ENCODE results near the gene A4GALT. TPM values are rescaled to one million over a fixed set of nuclear protein-coding genes. Genes with fewer than 3 reads are reported as not detected.
"Not testable (repeated sequence)": the region's sequence is repeated elsewhere in the genome, so short reads cannot be mapped to it uniquely, and the experiment has no call there.

The A4GALT gene
- total and polyA plus RNA-seq, 2 experiments from 2014 or later, result 7.0 to 16.2 TPM

DNA sequence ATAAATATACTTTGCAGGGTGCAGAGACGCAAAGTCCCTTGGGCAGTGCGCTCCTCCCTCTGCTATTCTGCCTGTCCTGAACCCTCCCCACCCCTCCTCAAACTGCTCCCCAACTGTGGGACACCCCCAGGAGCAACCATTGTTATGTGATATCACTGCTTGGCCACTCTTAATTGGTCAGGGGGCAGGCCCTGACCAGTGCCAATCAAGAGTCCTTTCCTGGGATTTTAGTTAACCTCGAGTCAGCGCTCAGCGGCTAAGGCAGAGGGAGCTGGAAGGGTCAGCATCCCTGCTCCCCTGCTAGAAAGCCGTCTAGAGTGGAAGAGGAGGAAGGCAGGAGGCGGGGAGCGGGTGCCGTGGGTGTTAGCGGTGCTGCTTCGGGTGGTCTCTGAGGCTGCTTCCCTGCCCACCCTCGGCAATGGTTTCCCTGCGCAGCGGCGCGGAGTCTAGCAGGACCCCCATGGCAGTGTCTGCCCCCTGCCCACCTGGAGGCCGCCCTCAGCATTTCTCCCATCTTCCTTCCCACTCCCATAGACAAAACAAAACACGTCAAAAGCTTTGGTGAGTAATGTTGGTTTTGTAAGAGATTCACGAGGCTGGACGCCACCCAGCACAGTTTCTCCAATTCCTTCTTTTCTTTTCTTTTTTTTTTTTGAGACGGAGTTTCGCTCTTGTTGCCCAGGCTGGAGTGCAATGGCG is 38.4 kb upstream of the A4GALT start:
- Histone ChIP-seq H2AFZ (peak overlapping the region; percentile 43; the same call in 1 of the 2 replicates), H3K4me2 (no peak overlapping the region), H3K4me1 (ENCODE audit: insufficient read depth) (peaks cover 7% of the 10 kb centered on the region; the same call in 1 of the 2 replicates), H3K9me2 (ENCODE audit: insufficient read depth) (no peaks in the 10 kb centered on the region), H3K27me3 (ENCODE audit: insufficient read depth) (no peaks in the 10 kb centered on the region), H3K4me3 (no peak overlapping the region), H3K79me2 (replicated peaks; ENCODE audit: insufficient read depth) (no peaks in the 10 kb centered on the region), H3K27ac (ENCODE audit: low read depth) (no peak overlapping the region), H4K20me1 (replicated peaks; ENCODE audit: insufficient read depth) (no peaks in the 10 kb centered on the region), H3K36me3 (ENCODE audit: insufficient read depth) (no peaks in the 10 kb centered on the region), H3F3A (replicated peaks; ENCODE audit: low read depth) (no peaks in the 10 kb centered on the region)
- no peak overlapping the region for H3K4me3 Mint-ChIP-seq
- DNase-seq (ENCODE audit: low spot score) (peak; percentile 34), ATAC-seq (peak; percentile 58)
- peaks cover 19% of the 10 kb centered on the region; the same call in 2 of the 3 replicates for H3K4me1 Mint-ChIP-seq
- no peak for TF ChIP-seq CREB1 (CRISPR knock-in tag; IDR thresholded peaks at IDR 0.05; ENCODE audit: low read depth)
- TF ChIP-seq, protein P1, sequence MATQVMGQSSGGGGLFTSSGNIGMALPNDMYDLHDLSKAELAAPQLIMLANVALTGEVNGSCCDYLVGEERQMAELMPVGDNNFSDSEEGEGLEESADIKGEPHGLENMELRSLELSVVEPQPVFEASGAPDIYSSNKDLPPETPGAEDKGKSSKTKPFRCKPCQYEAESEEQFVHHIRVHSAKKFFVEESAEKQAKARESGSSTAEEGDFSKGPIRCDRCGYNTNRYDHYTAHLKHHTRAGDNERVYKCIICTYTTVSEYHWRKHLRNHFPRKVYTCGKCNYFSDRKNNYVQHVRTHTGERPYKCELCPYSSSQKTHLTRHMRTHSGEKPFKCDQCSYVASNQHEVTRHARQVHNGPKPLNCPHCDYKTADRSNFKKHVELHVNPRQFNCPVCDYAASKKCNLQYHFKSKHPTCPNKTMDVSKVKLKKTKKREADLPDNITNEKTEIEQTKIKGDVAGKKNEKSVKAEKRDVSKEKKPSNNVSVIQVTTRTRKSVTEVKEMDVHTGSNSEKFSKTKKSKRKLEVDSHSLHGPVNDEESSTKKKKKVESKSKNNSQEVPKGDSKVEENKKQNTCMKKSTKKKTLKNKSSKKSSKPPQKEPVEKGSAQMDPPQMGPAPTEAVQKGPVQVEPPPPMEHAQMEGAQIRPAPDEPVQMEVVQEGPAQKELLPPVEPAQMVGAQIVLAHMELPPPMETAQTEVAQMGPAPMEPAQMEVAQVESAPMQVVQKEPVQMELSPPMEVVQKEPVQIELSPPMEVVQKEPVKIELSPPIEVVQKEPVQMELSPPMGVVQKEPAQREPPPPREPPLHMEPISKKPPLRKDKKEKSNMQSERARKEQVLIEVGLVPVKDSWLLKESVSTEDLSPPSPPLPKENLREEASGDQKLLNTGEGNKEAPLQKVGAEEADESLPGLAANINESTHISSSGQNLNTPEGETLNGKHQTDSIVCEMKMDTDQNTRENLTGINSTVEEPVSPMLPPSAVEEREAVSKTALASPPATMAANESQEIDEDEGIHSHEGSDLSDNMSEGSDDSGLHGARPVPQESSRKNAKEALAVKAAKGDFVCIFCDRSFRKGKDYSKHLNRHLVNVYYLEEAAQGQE (IDR thresholded peaks at IDR 0.05; ENCODE audit: unreplicated experiment), result no peak
- no peak for TF ChIP-seq STAT1 (IDR thresholded peaks at IDR 0.05; ENCODE audit: unreplicated experiment)
- no peak for TF ChIP-seq EZH2 (IDR thresholded peaks at IDR 0.05; ENCODE audit: low read depth, unreplicated experiment)
- no peak for TF ChIP-seq ZNF114 (CRISPR knock-in tag; IDR thresholded peaks at IDR 0.05)
- no peak for TF ChIP-seq NANOG (IDR thresholded peaks at IDR 0.05; ENCODE audit: borderline replicate concordance)
- TF ChIP-seq ZNF331 (CRISPR knock-in tag; IDR thresholded peaks at IDR 0.05; ENCODE audit: low read depth), result no peak
- TF ChIP-seq, protein P2, sequence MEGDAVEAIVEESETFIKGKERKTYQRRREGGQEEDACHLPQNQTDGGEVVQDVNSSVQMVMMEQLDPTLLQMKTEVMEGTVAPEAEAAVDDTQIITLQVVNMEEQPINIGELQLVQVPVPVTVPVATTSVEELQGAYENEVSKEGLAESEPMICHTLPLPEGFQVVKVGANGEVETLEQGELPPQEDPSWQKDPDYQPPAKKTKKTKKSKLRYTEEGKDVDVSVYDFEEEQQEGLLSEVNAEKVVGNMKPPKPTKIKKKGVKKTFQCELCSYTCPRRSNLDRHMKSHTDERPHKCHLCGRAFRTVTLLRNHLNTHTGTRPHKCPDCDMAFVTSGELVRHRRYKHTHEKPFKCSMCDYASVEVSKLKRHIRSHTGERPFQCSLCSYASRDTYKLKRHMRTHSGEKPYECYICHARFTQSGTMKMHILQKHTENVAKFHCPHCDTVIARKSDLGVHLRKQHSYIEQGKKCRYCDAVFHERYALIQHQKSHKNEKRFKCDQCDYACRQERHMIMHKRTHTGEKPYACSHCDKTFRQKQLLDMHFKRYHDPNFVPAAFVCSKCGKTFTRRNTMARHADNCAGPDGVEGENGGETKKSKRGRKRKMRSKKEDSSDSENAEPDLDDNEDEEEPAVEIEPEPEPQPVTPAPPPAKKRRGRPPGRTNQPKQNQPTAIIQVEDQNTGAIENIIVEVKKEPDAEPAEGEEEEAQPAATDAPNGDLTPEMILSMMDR (conservative IDR thresholded peaks at IDR 0.05; ENCODE audit: low read depth in 2 of 2), result no peak
- TF ChIP-seq EZH2phosphoT487 (IDR thresholded peaks at IDR 0.05; ENCODE audit: unreplicated experiment), result no peak
- TF ChIP-seq POLR2AphosphoS5 (IDR thresholded peaks at IDR 0.05; ENCODE audit: low read depth), result no peak
- H3K27me3 Mint-ChIP-seq (ENCODE audit: insufficient read depth, low read depth, poor library complexity), result peaks cover 7% of the 10 kb centered on the region
- H3K36me3 Mint-ChIP-seq (ENCODE audit: low read depth), result no peaks in the 10 kb centered on the region
- H3K27ac Mint-ChIP-seq, result peak overlapping the region; percentile 11; the same call in 1 of the 2 replicates
- H3K9me3 Mint-ChIP-seq, result no peaks in the 10 kb centered on the region

DNA sequence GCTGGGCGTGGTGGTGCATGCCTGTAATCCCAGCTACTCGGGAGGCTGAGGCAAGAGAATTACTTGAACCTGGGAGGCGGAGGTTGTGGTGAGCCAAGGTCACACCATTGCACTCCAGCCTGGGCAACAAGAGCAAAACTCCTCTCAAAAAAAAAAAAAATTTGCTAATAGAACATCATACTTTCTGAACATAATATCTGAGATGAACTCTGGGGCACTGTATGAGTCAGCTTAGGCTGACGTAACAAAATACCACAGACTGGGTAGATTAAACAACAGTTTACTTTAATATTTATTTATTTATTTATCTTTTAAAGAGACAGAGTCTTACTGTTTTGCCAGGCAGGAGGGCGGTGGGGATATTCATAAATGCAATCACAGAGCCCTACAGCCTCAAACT is 34.9 kb upstream of the A4GALT start:
- H3K4me2 ChIP-seq, result not testable (repeated sequence)

DNA sequence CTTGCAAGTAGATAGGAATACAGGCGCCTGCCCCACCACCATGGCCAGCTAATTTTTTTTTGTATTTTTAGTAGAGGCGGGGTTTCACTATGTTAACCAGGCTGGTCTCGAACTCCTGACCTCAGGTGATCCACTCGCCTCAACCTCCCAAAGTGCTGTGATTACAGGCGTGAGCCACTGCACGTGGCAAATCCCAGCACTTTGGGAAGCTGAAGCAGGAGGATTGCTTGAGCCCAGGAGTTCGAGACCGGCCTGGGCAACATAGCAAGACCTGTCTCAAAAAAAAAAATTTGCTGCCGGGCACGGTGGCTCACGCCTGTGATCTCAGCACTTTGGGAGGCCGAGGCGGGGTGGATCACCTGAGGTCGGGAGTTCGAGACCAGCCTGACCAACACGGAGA is 34.5 kb upstream of the A4GALT start:
- H3K9me3 Mint-ChIP-seq; H3K9me2 ChIP-seq (ENCODE audit: insufficient read depth); H2AFZ ChIP-seq; H3K36me3 ChIP-seq (ENCODE audit: insufficient read depth); H3K36me3 Mint-ChIP-seq (ENCODE audit: low read depth); H4K20me1 ChIP-seq (replicated peaks; ENCODE audit: insufficient read depth); H3F3A ChIP-seq (replicated peaks; ENCODE audit: low read depth); ATAC-seq; H3K27ac ChIP-seq (ENCODE audit: low read depth); H3K79me2 ChIP-seq (replicated peaks; ENCODE audit: insufficient read depth); H3K4me2 ChIP-seq; H3K4me3 Mint-ChIP-seq; H3K4me1 ChIP-seq (ENCODE audit: insufficient read depth); H3K4me3 ChIP-seq; H3K27me3 ChIP-seq (ENCODE audit: insufficient read depth); H3K27ac Mint-ChIP-seq; DNase-seq (ENCODE audit: low spot score): not testable (repeated sequence)
- Mint-ChIP-seq H3K27me3 (ENCODE audit: insufficient read depth, low read depth, poor library complexity) (peaks cover 13% of the 10 kb centered on the region), H3K4me1 (peaks cover 19% of the 10 kb centered on the region; the same call in 2 of the 3 replicates)

More for the DNA sequence above, 34.9 kb upstream of the A4GALT start:
- not testable (repeated sequence) for H3K36me3 ChIP-seq (ENCODE audit: insufficient read depth); H3K36me3 Mint-ChIP-seq (ENCODE audit: low read depth); H3K27me3 ChIP-seq (ENCODE audit: insufficient read depth); H2AFZ ChIP-seq; H3K4me3 ChIP-seq; H3K4me1 ChIP-seq (ENCODE audit: insufficient read depth); H3K4me3 Mint-ChIP-seq; ATAC-seq; H3K9me2 ChIP-seq (ENCODE audit: insufficient read depth); H3K79me2 ChIP-seq (replicated peaks; ENCODE audit: insufficient read depth); H3K27ac Mint-ChIP-seq; H4K20me1 ChIP-seq (replicated peaks; ENCODE audit: insufficient read depth); H3K27ac ChIP-seq (ENCODE audit: low read depth); H3F3A ChIP-seq (replicated peaks; ENCODE audit: low read depth); DNase-seq (ENCODE audit: low spot score); H3K9me3 Mint-ChIP-seq
- peaks cover 19% of the 10 kb centered on the region; the same call in 2 of the 3 replicates for H3K4me1 Mint-ChIP-seq
- peaks cover 13% of the 10 kb centered on the region for H3K27me3 Mint-ChIP-seq (ENCODE audit: insufficient read depth, low read depth, poor library complexity)
